ENCODE data around the gene EDN2.

The EDN2 gene

DNA sequence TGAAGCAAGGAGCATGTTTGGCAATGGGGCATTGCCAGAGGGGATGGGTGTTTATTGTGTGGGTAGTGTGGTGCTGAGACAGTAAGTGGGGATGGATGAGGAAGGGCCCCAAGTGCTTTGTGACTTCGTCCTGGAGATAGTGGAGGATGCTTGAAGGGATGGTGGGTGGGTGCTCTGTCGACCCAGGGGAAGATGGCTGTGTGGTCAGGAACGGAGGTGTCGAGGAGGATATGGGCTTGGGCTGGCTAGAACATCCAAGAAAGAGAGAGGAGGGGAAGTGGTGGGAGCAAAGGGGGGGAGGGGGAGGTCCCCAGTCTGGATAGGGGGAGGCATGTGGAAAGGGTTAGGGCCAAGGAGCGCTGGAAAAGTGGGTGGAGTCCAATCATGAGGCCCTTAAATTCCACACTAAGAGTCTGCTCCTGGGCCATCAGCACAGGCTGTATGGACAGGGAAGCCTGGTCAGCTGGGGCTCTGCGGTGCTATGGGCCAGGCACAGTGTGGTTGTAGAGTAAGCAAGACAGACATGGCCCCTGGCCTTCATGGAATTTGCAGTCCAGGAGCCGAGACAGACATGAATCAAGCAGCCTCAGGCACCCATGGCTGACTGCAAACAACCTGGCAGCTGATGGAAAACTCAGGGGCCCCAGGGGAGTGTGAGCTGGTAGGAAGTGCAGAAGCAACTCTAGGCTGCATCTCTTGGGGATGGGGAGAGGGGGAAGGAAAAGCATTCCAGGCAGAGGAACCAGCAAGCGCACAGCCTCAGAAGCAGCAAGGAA lies 36.3 kb downstream of the EDN2 start:
- Histone ChIP-seq H3K27me3 (ENCODE audit: insufficient read depth, poor library complexity, severe bottlenecking) (no peaks in the 10 kb centered on the region), H3K27ac (replicated peaks) (no peak overlapping the region), H3K4me3 (replicated peaks; ENCODE audit: insufficient read depth, low read length) (no peak overlapping the region)
- TF ChIP-seq SPI1 (IDR thresholded peaks at IDR 0.05; ENCODE audit: borderline replicate concordance, low read depth) (no peak), CTCF (IDR thresholded peaks at IDR 0.05; ENCODE audit: insufficient read depth, low read length) (no peak), POLR2AphosphoS5 (IDR thresholded peaks at IDR 0.05; ENCODE audit: low read depth) (no peak), REST (IDR thresholded peaks at IDR 0.05; ENCODE audit: insufficient replicate concordance, low read depth) (no peak)
- no peak for DNase-seq (ENCODE audit: low read depth in 1 of 2, low spot score in 1 of 2)

- no peaks in the 10 kb centered on the region for H3K27me3 ChIP-seq (ENCODE audit: insufficient read depth, poor library complexity, severe bottlenecking)
- no peak overlapping the region for H3K4me3 ChIP-seq (replicated peaks; ENCODE audit: insufficient read depth, low read length)
- DNase-seq (ENCODE audit: low read depth in 1 of 2, low spot score in 1 of 2): no peak
- no peak overlapping the region for H3K27ac ChIP-seq (replicated peaks)
- TF ChIP-seq REST (IDR thresholded peaks at IDR 0.05; ENCODE audit: insufficient replicate concordance, low read depth) (no peak), CTCF (IDR thresholded peaks at IDR 0.05; ENCODE audit: insufficient read depth, low read length) (no peak), POLR2AphosphoS5 (IDR thresholded peaks at IDR 0.05; ENCODE audit: low read depth) (no peak), GABPA (IDR thresholded peaks at IDR 0.05; ENCODE audit: low read depth) (no peak), SPI1 (IDR thresholded peaks at IDR 0.05; ENCODE audit: borderline replicate concordance, low read depth) (no peak)
Measured at GRCh38 chr1:41446851-41447610, 37.5 kb downstream of the EDN2 start.

- no peaks in the 10 kb centered on the region for H3K27me3 ChIP-seq (ENCODE audit: insufficient read depth, poor library complexity, severe bottlenecking)
- no peak overlapping the region for H3K4me3 ChIP-seq (replicated peaks; ENCODE audit: insufficient read depth, low read length)
- no peak overlapping the region for H3K27ac ChIP-seq (replicated peaks)
- no peak for TF ChIP-seq CTCF (IDR thresholded peaks at IDR 0.05; ENCODE audit: insufficient read depth, low read length)
- no peak for TF ChIP-seq REST (IDR thresholded peaks at IDR 0.05; ENCODE audit: insufficient replicate concordance, low read depth)
- TF ChIP-seq SPI1 (IDR thresholded peaks at IDR 0.05; ENCODE audit: borderline replicate concordance, low read depth): no peak
- no peak for TF ChIP-seq GABPA (IDR thresholded peaks at IDR 0.05; ENCODE audit: low read depth)
- no peak for TF ChIP-seq POLR2AphosphoS5 (IDR thresholded peaks at IDR 0.05; ENCODE audit: low read depth)
- no peak for DNase-seq (ENCODE audit: low read depth in 1 of 2, low spot score in 1 of 2)
Measured at GRCh38 chr1:41444785-41445184, 39.7 kb downstream of the EDN2 start.

Data from HL-60 (cell line).